ENCODE data around the gene ACBD7. TPM values are rescaled to one million over a fixed set of nuclear protein-coding genes. Genes with fewer than 3 reads are reported as not detected.

Gene ACBD7
- total RNA-seq, 1 experiment from 2014 or later, result 13.9 TPM

- Mint-ChIP-seq H3K9me3 (ENCODE audit: unreplicated experiment) (peaks cover 17% of the 10 kb centered on the region), H3K27ac (ENCODE audit: unreplicated experiment) (no peak overlapping the region), H3K36me3 (ENCODE audit: insufficient read depth, unreplicated experiment) (no peaks in the 10 kb centered on the region), H3K27me3 (ENCODE audit: insufficient read depth, unreplicated experiment) (peaks cover 2% of the 10 kb centered on the region), H3K4me3 (ENCODE audit: unreplicated experiment) (no peak overlapping the region), H3K4me1 (ENCODE audit: low read depth, unreplicated experiment) (no peaks in the 10 kb centered on the region)
- ChIA-PET POLR2A (no interaction called here), CTCF (no interaction called here)
- Histone ChIP-seq H3K4me3 (ENCODE audit: low read depth, low read length) (no peak overlapping the region), H3K36me3 (ENCODE audit: control insufficient read depth, insufficient read depth, low read length) (no peaks in the 10 kb centered on the region), H3K9me3 (peaks cover 14% of the 10 kb centered on the region; the same call in 1 of the 2 replicates), H3K27me3 (replicated peaks; ENCODE audit: control insufficient read depth, insufficient read depth, low read length) (no peaks in the 10 kb centered on the region), H3K4me1 (no peaks in the 10 kb centered on the region)
- DNase-seq, result no peak
- intact Hi-C loops (cut with micrococcal nuclease; ENCODE audit: unreplicated experiment), result no loop called here
- TF ChIP-seq CTCF (IDR thresholded peaks at IDR 0.05; ENCODE audit: insufficient read depth in 1 of 2, low read depth in 1 of 2, low read length in 1 of 2, severe bottlenecking in 1 of 2, unreplicated experiment in 1 of 2), result no peak
- no TSS peak for BruUV-seq (replicated peaks)
Observed at GRCh38 chr10:15059914-15060313, 28.7 kb downstream of the ACBD7 start.

GRCh38 chr10:15058689-15059088, 29.9 kb downstream of the ACBD7 start:
- POLR2A ChIA-PET, result no interaction called here
- no TSS peak for BruUV-seq (replicated peaks)

GRCh38 chr10:15053061-15053460, 35.5 kb downstream of the ACBD7 start:
- H3K27ac Mint-ChIP-seq (ENCODE audit: unreplicated experiment), result no peak overlapping the region
- no peaks in the 10 kb centered on the region for H3K4me1 Mint-ChIP-seq (ENCODE audit: low read depth, unreplicated experiment)
- no peak for TF ChIP-seq CTCF (IDR thresholded peaks at IDR 0.05; ENCODE audit: insufficient read depth in 1 of 2, low read depth in 1 of 2, low read length in 1 of 2, severe bottlenecking in 1 of 2, unreplicated experiment in 1 of 2)
- ChIA-PET POLR2A (no interaction called here), CTCF (no interaction called here)
- no peak overlapping the region for H3K4me3 Mint-ChIP-seq (ENCODE audit: unreplicated experiment)
- H3K27me3 Mint-ChIP-seq (ENCODE audit: insufficient read depth, unreplicated experiment), result peaks cover 2% of the 10 kb centered on the region
- H3K27me3 ChIP-seq (replicated peaks; ENCODE audit: control insufficient read depth, insufficient read depth, low read length), result no peaks in the 10 kb centered on the region
- intact Hi-C loops (cut with micrococcal nuclease; ENCODE audit: unreplicated experiment), result no loop called here
- H3K4me1 ChIP-seq, result no peaks in the 10 kb centered on the region
- no peaks in the 10 kb centered on the region for H3K36me3 Mint-ChIP-seq (ENCODE audit: insufficient read depth, unreplicated experiment)
- no peaks in the 10 kb centered on the region for H3K9me3 ChIP-seq
- no peaks in the 10 kb centered on the region for H3K9me3 Mint-ChIP-seq (ENCODE audit: unreplicated experiment)
- H3K4me3 ChIP-seq (ENCODE audit: low read depth, low read length), result no peak overlapping the region
- BruUV-seq (replicated peaks), result no TSS peak
- no peaks in the 10 kb centered on the region for H3K36me3 ChIP-seq (ENCODE audit: control insufficient read depth, insufficient read depth, low read length)
- DNase-seq, result no peak

More at GRCh38 chr10:15058689-15059088, 29.9 kb downstream of the ACBD7 start:
- Histone ChIP-seq H3K4me1 (no peaks in the 10 kb centered on the region), H3K9me3 (peaks cover 14% of the 10 kb centered on the region; the same call in 1 of the 2 replicates), H3K27me3 (replicated peaks; ENCODE audit: control insufficient read depth, insufficient read depth, low read length) (no peaks in the 10 kb centered on the region), H3K4me3 (ENCODE audit: low read depth, low read length) (no peak overlapping the region), H3K36me3 (ENCODE audit: control insufficient read depth, insufficient read depth, low read length) (no peaks in the 10 kb centered on the region)
- Mint-ChIP-seq H3K27me3 (ENCODE audit: insufficient read depth, unreplicated experiment) (peaks cover 2% of the 10 kb centered on the region), H3K27ac (ENCODE audit: unreplicated experiment) (no peak overlapping the region), H3K36me3 (ENCODE audit: insufficient read depth, unreplicated experiment) (no peaks in the 10 kb centered on the region), H3K9me3 (ENCODE audit: unreplicated experiment) (peaks cover 17% of the 10 kb centered on the region), H3K4me1 (ENCODE audit: low read depth, unreplicated experiment) (no peaks in the 10 kb centered on the region), H3K4me3 (ENCODE audit: unreplicated experiment) (no peak overlapping the region)
- TF ChIP-seq CTCF (IDR thresholded peaks at IDR 0.05; ENCODE audit: insufficient read depth in 1 of 2, low read depth in 1 of 2, low read length in 1 of 2, severe bottlenecking in 1 of 2, unreplicated experiment in 1 of 2), result no peak
- no peak for DNase-seq
- intact Hi-C loops (cut with micrococcal nuclease; ENCODE audit: unreplicated experiment), result no loop called here
- CTCF ChIA-PET, result no interaction called here
